Measurements from ENCODE around the gene CXCL13. TPM values are rescaled to one million over a fixed set of nuclear protein-coding genes. Genes with fewer than 3 reads are reported as not detected.

CXCL13 gene
- polyA plus RNA-seq, 2 of the 4 experiments (the other 2 are of a cell fraction), result not detected

GRCh38 chr4:77582711-77583110 lies 22.9 kb upstream of the CXCL13 start:
- no peak overlapping the region for H3K27ac ChIP-seq
- ChIA-PET CTCF (interaction anchor here (1.8 kb wide), 1 partner anchor 17 kb away, joined by 5 read pairs; no protein-coding TSS in a partner anchor), POLR2A (no interaction called here)
- ATAC-seq (peak in 1 of 2 experiments; percentile 39; a peak in 3 of 6 replicates), DNase-seq (ENCODE audit: low read depth in 1 of 2, low spot score in 1 of 2) (peak in 1 of 2 experiments; percentile 7), FAIRE-seq (no peak)
- H3K4me3 ChIP-seq, result no peak overlapping the region
- no peaks in the 10 kb centered on the region for H3K9me3 ChIP-seq
- TF ChIP-seq, protein P1, sequence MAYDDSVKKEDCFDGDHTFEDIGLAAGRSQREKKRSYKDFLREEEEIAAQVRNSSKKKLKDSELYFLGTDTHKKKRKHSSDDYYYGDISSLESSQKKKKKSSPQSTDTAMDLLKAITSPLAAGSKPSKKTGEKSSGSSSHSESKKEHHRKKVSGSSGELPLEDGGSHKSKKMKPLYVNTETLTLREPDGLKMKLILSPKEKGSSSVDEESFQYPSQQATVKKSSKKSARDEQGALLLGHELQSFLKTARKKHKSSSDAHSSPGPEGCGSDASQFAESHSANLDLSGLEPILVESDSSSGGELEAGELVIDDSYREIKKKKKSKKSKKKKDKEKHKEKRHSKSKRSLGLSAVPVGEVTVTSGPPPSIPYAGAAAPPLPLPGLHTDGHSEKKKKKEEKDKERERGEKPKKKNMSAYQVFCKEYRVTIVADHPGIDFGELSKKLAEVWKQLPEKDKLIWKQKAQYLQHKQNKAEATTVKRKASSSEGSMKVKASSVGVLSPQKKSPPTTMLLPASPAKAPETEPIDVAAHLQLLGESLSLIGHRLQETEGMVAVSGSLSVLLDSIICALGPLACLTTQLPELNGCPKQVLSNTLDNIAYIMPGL (CRISPR knock-in tag; IDR thresholded peaks at IDR 0.05; ENCODE audit: borderline replicate concordance), result no peak
- no peak for TF ChIP-seq HDAC2 (IDR thresholded peaks at IDR 0.05)
- TF ChIP-seq TP53 (CRISPR knock-in tag; IDR thresholded peaks at IDR 0.05), result no peak
- no peak for TF ChIP-seq NFE2L2 (conservative IDR thresholded peaks at IDR 0.05; ENCODE audit: low read length)
- TF ChIP-seq SREBF2 (IDR thresholded peaks at IDR 0.05), result no peak
- TF ChIP-seq POLR2AphosphoS2 (conservative IDR thresholded peaks at IDR 0.05; ENCODE audit: low read length), result no peak
- TF ChIP-seq HOXB5 (CRISPR knock-in tag; IDR thresholded peaks at IDR 0.05), result no peak
- no peak overlapping the region for H3K4me2 ChIP-seq
- peaks cover 16% of the 10 kb centered on the region; the same call in 2 of the 3 replicates for H3K4me1 ChIP-seq

DNA sequence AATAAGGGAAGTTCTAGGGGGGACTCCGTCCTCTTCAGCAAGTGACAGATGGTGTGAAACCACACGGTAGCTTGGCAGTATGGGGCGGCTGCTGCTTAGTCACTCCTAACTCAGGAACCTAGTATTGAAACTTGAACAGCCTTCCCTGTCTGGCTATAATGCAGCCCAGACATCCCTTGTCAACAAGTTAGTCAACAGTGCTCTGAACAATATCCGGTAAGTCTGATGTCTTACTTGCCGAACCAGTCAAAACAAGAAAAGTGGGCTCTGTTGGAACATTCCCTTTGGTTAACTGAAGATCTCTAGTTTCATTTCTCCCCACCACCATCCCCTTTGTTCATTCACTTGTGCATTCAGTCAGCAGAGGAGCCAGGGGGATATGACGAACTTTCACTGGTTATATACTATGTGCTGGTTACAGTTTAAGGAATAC lies 18.7 kb upstream of the CXCL13 start:
- Histone ChIP-seq H3K4me1 (0 out of 3 replicates have a peak, but pooled peaks cover 1% of the 10 kb centered on the region), H3K4me3 (no peak overlapping the region), H3K27ac (no peak overlapping the region), H3K4me2 (no peak overlapping the region), H3K9me3 (no peaks in the 10 kb centered on the region)
- 48% methylated on average over 5 of the region's 6 CpGs for WGBS (ENCODE audit: missing lambda C conversion rate)
- CTCF ChIA-PET, result interaction anchor here (0.7 to 1.9 kb wide), 2 partner anchors 14 to 201 kb away, joined by 3 to 6 read pairs; no protein-coding TSS in a partner anchor
- peak in 1 of 2 experiments; percentile 12 for DNase-seq (ENCODE audit: low read depth in 1 of 2, low spot score in 1 of 2)
- no peak; a peak in 1 of 6 replicates for ATAC-seq
- FAIRE-seq, result no peak
- POLR2A ChIA-PET, result no interaction called here
- TF ChIP-seq RCOR1 (IDR thresholded peaks at IDR 0.05; ENCODE audit: low read depth, low read length), result no peak
- no peak for TF ChIP-seq ZSCAN20 (CRISPR knock-in tag; IDR thresholded peaks at IDR 0.05)
- TF ChIP-seq ZC3H11A (IDR thresholded peaks at IDR 0.05), result no peak
- TF ChIP-seq ZFP36 (IDR thresholded peaks at IDR 0.05; ENCODE audit: borderline replicate concordance, partially characterized antibody), result no peak
- TF ChIP-seq CHD2 (IDR thresholded peaks at IDR 0.05; ENCODE audit: low read length, partially characterized antibody), result no peak
- no peak for TF ChIP-seq POLR2A (IDR thresholded peaks at IDR 0.05; ENCODE audit: low read length)
- no peak for TF ChIP-seq RFX5 (IDR thresholded peaks at IDR 0.05)

DNA sequence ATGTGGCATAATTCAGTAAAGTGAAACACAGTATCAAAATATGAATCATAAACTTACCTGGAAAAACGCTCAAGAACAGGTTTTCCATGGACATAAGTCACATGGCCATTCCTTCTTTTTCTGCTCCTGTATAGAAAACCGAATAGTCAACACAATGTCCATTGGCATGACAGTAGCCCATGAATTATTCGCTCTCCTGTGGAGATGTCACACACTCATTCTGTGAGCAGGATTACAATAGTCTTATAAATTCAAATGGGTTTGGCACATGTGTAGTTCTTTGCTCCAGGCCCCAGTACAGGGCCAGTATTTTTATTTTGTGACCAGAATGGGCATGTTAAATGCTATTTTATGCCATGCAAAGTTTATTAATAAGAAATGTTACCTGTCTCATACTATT lies 15.1 kb upstream of the CXCL13 start:
- FAIRE-seq (no peak), ATAC-seq (no peak), DNase-seq (ENCODE audit: low read depth in 1 of 2, low spot score in 1 of 2) (no peak)
- Histone ChIP-seq H3K4me1 (no peaks in the 10 kb centered on the region), H3K4me2 (no peak overlapping the region), H3K4me3 (no peak overlapping the region), H3K9me3 (no peaks in the 10 kb centered on the region), H3K27ac (no peak overlapping the region)
- 37% methylated on average over 3 of the region's 3 CpGs for WGBS (ENCODE audit: missing lambda C conversion rate)
- ChIA-PET POLR2A (no interaction called here), CTCF (no interaction called here)
- TF ChIP-seq ZFP36 (IDR thresholded peaks at IDR 0.05; ENCODE audit: borderline replicate concordance, partially characterized antibody), result no peak
- TF ChIP-seq CHD4 (IDR thresholded peaks at IDR 0.05; ENCODE audit: borderline replicate concordance), result no peak
- TF ChIP-seq, protein P2, sequence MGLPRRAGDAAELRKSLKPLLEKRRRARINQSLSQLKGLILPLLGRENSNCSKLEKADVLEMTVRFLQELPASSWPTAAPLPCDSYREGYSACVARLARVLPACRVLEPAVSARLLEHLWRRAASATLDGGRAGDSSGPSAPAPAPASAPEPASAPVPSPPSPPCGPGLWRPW (IDR thresholded peaks at IDR 0.05), result no peak
- no peak for TF ChIP-seq RFX5 (IDR thresholded peaks at IDR 0.05)
- no peak for TF ChIP-seq NFE2L2 (conservative IDR thresholded peaks at IDR 0.05; ENCODE audit: low read length)
- TF ChIP-seq RAD21 (conservative IDR thresholded peaks at IDR 0.05 in 1 of 2, IDR thresholded peaks at IDR 0.05 in 1 of 2), result no peak
- TF ChIP-seq FOXS1 (CRISPR knock-in tag; IDR thresholded peaks at IDR 0.05), result no peak
- no peak for TF ChIP-seq JUNB (IDR thresholded peaks at IDR 0.05)
- TF ChIP-seq TFCP2L1 (CRISPR knock-in tag; IDR thresholded peaks at IDR 0.05), result no peak
- no peak for TF ChIP-seq CBX8 (IDR thresholded peaks at IDR 0.05)
- no peak for TF ChIP-seq EP300 (IDR thresholded peaks at IDR 0.05)

All from A549 (cell line).